GM21360 (cell line): Measurements from ENCODE around the gene DPYD.

Source experiments
- ATAC-seq: cut with Tn5 transposase; IDR thresholded peaks from one replicate; pipeline ENCODE4 v1.9.1; 2021; ENCODE audit warnings: mild to moderate bottlenecking, moderate library complexity; ENCODE audit not compliant: unreplicated experiment

Gene DPYD

GRCh38 chr1:97119260-97120158 is 801.3 kb downstream of the DPYD start:
- no peak for ATAC-seq

GRCh38 chr1:97114842-97115241 is 806.0 kb downstream of the DPYD start:
- no peak for ATAC-seq

- no peak for ATAC-seq
Observed at GRCh38 chr1:97112442-97112841, 808.4 kb downstream of the DPYD start.

GRCh38 chr1:97108179-97108578 is 812.7 kb downstream of the DPYD start:
- ATAC-seq: no peak

- no peak for ATAC-seq
Observed at GRCh38 chr1:97105531-97105930, 815.3 kb downstream of the DPYD start.

- no peak for ATAC-seq
Observed at GRCh38 chr1:97101509-97101908, 819.3 kb downstream of the DPYD start.

GRCh38 chr1:97097404-97097925 is 823.4 kb downstream of the DPYD start:
- ATAC-seq: no peak

GRCh38 chr1:97095764-97096163 is 825.1 kb downstream of the DPYD start:
- no peak for ATAC-seq

- no peak for ATAC-seq
Observed at GRCh38 chr1:97094247-97094972, 826.4 kb downstream of the DPYD start.

- no peak for ATAC-seq
Observed at GRCh38 chr1:97093741-97094140, 827.1 kb downstream of the DPYD start.

GRCh38 chr1:97092824-97093223 is 828.0 kb downstream of the DPYD start:
- no peak for ATAC-seq

- no peak for ATAC-seq
Observed at GRCh38 chr1:97091679-97092078, 829.2 kb downstream of the DPYD start.

GRCh38 chr1:97091263-97091662 is 829.6 kb downstream of the DPYD start:
- no peak for ATAC-seq

- no peak for ATAC-seq
Observed at GRCh38 chr1:97090725-97091124, 830.1 kb downstream of the DPYD start.

- ATAC-seq: no peak
Observed at GRCh38 chr1:97089173-97089572, 831.7 kb downstream of the DPYD start.

GRCh38 chr1:97088391-97088790 is 832.4 kb downstream of the DPYD start:
- no peak for ATAC-seq

GRCh38 chr1:97084546-97084945 is 836.3 kb downstream of the DPYD start:
- no peak for ATAC-seq

- ATAC-seq: no peak
Observed at GRCh38 chr1:97082160-97082848, 838.5 kb downstream of the DPYD start.

- no peak for ATAC-seq
Observed at GRCh38 chr1:97078872-97079271, 842.0 kb downstream of the DPYD start.

- ATAC-seq: no peak
Observed at GRCh38 chr1:97077221-97077620, 843.6 kb downstream of the DPYD start.

- no peak for ATAC-seq
Observed at GRCh38 chr1:97074771-97075170, 846.1 kb downstream of the DPYD start.
